PC-9 (cell line): Measurements from ENCODE around the gene RBM26. TPM values are rescaled to one million over a fixed set of nuclear protein-coding genes. Genes with fewer than 3 reads are reported as not detected.

Experiments used
- BruUV-seq: library from RNA; stranded (reverse); fragments of 400-500 nt; replicated peaks from 2 replicates; lab custom pipeline; 2021; lab: Mats Ljungman, UMichigan
- CTCF ChIA-PET: fragments of 300-600 bp; sonication (Branson Sonifier 250); formaldehyde crosslinking; loops from one replicate; lab custom pipeline; 2022; ENCODE audit warnings: antibody characterized with exemption; lab: Charles Lee
- POLR2A ChIA-PET: fragments of 300-600 bp; sonication (Branson Sonifier 250); formaldehyde crosslinking; loops from one replicate; lab custom pipeline; 2022; ENCODE audit warnings: antibody characterized with exemption; ENCODE audit not compliant: unreplicated experiment; lab: Charles Lee
- DNase-seq, 2 experiments: peaks; one replicate each; pipeline versions ENCODE4 v3.0.0 to v3.0.0-alpha.2; 2015 to 2022; ENCODE audit warnings: mixed read lengths in 1 of 2
- H2AFZ ChIP-seq: fragments of 200-600 bp; sonication (generic); 2 replicates; pipeline ENCODE4 v1.8.1; 2017; ENCODE audit warnings: antibody characterized with exemption
- H3F3A ChIP-seq: fragments of 200-600 bp; sonication (generic); 2 replicates; pipeline ENCODE4 v1.8.1; 2017; ENCODE audit warnings: antibody characterized with exemption, mild to moderate bottlenecking, low read depth; ENCODE audit not compliant: insufficient read depth
- H3K27ac ChIP-seq: fragments of 200-600 bp; sonication (generic); 2 replicates; pipeline ENCODE4 v1.6.1; 2016; ENCODE audit warnings: mixed run types
- H3K27me3 ChIP-seq: fragments of 200-600 bp; sonication (generic); 2 replicates; pipeline ENCODE4 v1.6.1; 2016; ENCODE audit warnings: low read depth, mixed run types; ENCODE audit not compliant: insufficient read depth
- H3K36me3 ChIP-seq: fragments of 200-600 bp; sonication (generic); 2 replicates; pipeline ENCODE4 v1.6.1; 2016; ENCODE audit warnings: low read depth, mixed run types
- H3K4me1 ChIP-seq: fragments of 200-600 bp; sonication (generic); replicated peaks from 2 replicates; pipeline ENCODE4 v1.6.1; 2016; ENCODE audit warnings: mixed run types; ENCODE audit not compliant: insufficient read depth
- H3K4me2 ChIP-seq: fragments of 200-600 bp; sonication (generic); 2 replicates; pipeline ENCODE4 v1.6.1; 2017; ENCODE audit warnings: mixed run types
- H3K4me3 ChIP-seq: fragments of 200-600 bp; sonication (generic); 2 replicates; pipeline ENCODE4 v1.6.1; 2016; ENCODE audit warnings: mixed run types
- H3K79me2 ChIP-seq: fragments of 200-600 bp; sonication (generic); 2 replicates; pipeline ENCODE4 v1.6.1; 2017; ENCODE audit warnings: low read depth, mixed run types
- H3K9me2 ChIP-seq: fragments of 200-600 bp; sonication (generic); 2 replicates; pipeline ENCODE4 v1.8.1; 2017; ENCODE audit warnings: mild to moderate bottlenecking; ENCODE audit not compliant: insufficient read depth
- H3K9me3 ChIP-seq: fragments of 200-600 bp; sonication (generic); 2 replicates; pipeline ENCODE4 v1.8.1; 2016; ENCODE audit warnings: low read depth; ENCODE audit not compliant: insufficient read depth
- H4K20me1 ChIP-seq: fragments of 200-600 bp; sonication (generic); 2 replicates; pipeline ENCODE4 v1.8.1; 2017; ENCODE audit not compliant: insufficient read depth
- CTCF ChIP-seq: fragments of 200-600 bp; sonication (generic); conservative IDR thresholded peaks from 2 replicates; pipeline ENCODE4 v1.6.1; 2017; ENCODE audit warnings: mixed run types, antibody characterized with exemption, mild to moderate bottlenecking, moderate library complexity
- EZH2 ChIP-seq: fragments of 200-600 bp; sonication (generic); IDR thresholded peaks from 2 replicates; pipeline ENCODE4 v1.8.0; 2017; ENCODE audit warnings: antibody characterized with exemption, low read depth
- intact Hi-C: fragments of 100-400 bp; cut with micrococcal nuclease; formaldehyde crosslinking; loops from one replicate; pipeline ENCODE4 v1.10.0; 2022; ENCODE audit not compliant: unreplicated experiment
- total RNA-seq: library from RNA; stranded (reverse); gene quantifications from 2 replicates; pipeline ENCODE4 v1.2.3, GENCODE V29; 2021

Gene RBM26
- total RNA-seq, 1 experiment from 2014 or later = 40.4 TPM

GRCh38 chr13:79434556-79434955 is 28.5 kb upstream of the RBM26 start:
- POLR2A ChIA-PET = no interaction called here
- no peaks in the 10 kb centered on the region for H3K79me2 ChIP-seq
- peaks cover 15% of the 10 kb centered on the region for H3K4me1 ChIP-seq
- DNase-seq = no peak
- no peaks in the 10 kb centered on the region for H3K27me3 ChIP-seq
- no peak overlapping the region for H3K4me2 ChIP-seq
- H3K4me3 ChIP-seq = no peak overlapping the region
- no peak overlapping the region for H3K27ac ChIP-seq
- BruUV-seq = no TSS peak
- H3K9me2 ChIP-seq = peaks cover 3% of the 10 kb centered on the region; the same call in 1 of the 2 replicates
- peaks cover 7% of the 10 kb centered on the region; the same call in 1 of the 2 replicates for H3F3A ChIP-seq
- H4K20me1 ChIP-seq = no peaks in the 10 kb centered on the region
- intact Hi-C loops = no loop called here
- H3K36me3 ChIP-seq = no peaks in the 10 kb centered on the region
- CTCF ChIA-PET = no interaction called here
- H3K9me3 ChIP-seq = no peaks in the 10 kb centered on the region
- no peak overlapping the region for H2AFZ ChIP-seq
- TF ChIP-seq CTCF (no peak), EZH2 (no peak)

- Histone ChIP-seq H3K9me2 (peaks cover 3% of the 10 kb centered on the region; the same call in 1 of the 2 replicates), H3K4me2 (no peak overlapping the region), H3K79me2 (no peaks in the 10 kb centered on the region), H3K4me3 (no peak overlapping the region), H3F3A (peaks cover 7% of the 10 kb centered on the region; the same call in 1 of the 2 replicates), H3K27me3 (no peaks in the 10 kb centered on the region), H2AFZ (no peak overlapping the region), H4K20me1 (no peaks in the 10 kb centered on the region), H3K9me3 (no peaks in the 10 kb centered on the region), H3K27ac (no peak overlapping the region), H3K36me3 (no peaks in the 10 kb centered on the region), H3K4me1 (peaks cover 15% of the 10 kb centered on the region)
- POLR2A ChIA-PET = no interaction called here
- BruUV-seq = no TSS peak
- intact Hi-C loops = no loop called here
- TF ChIP-seq EZH2 (no peak), CTCF (no peak)
- no peak for DNase-seq
- CTCF ChIA-PET = no interaction called here
Observed at GRCh38 chr13:79432992-79433391, 26.9 kb upstream of the RBM26 start.

- H3F3A ChIP-seq = peaks cover 7% of the 10 kb centered on the region; the same call in 1 of the 2 replicates
- CTCF ChIA-PET = no interaction called here
- H3K9me2 ChIP-seq = peaks cover 3% of the 10 kb centered on the region; the same call in 1 of the 2 replicates
- no peak for DNase-seq
- intact Hi-C loops = no loop called here
- no peak overlapping the region for H3K4me3 ChIP-seq
- no peaks in the 10 kb centered on the region for H3K27me3 ChIP-seq
- H3K79me2 ChIP-seq = no peaks in the 10 kb centered on the region
- H3K36me3 ChIP-seq = no peaks in the 10 kb centered on the region
- no TSS peak for BruUV-seq
- no peak overlapping the region for H3K27ac ChIP-seq
- no peaks in the 10 kb centered on the region for H3K9me3 ChIP-seq
- no peaks in the 10 kb centered on the region for H4K20me1 ChIP-seq
- H3K4me1 ChIP-seq = peaks cover 15% of the 10 kb centered on the region
- no peak overlapping the region for H2AFZ ChIP-seq
- POLR2A ChIA-PET = no interaction called here
- TF ChIP-seq EZH2 = no peak
- TF ChIP-seq CTCF = no peak
- no peak overlapping the region for H3K4me2 ChIP-seq
Observed at GRCh38 chr13:79432086-79432485, 26.0 kb upstream of the RBM26 start.
